B cell (primary cell): ENCODE measurements around the gene PSAT1. TPM values are rescaled to one million over a fixed set of nuclear protein-coding genes. Genes with fewer than 3 reads are reported as not detected.

Experiments
- ATAC-seq: fragments of 200-7000 bp; cut with Tn5 transposase; one replicate; pipeline ENCODE4 v1.10.0; 2021; ENCODE audit warnings: low read depth, mild to moderate bottlenecking, moderate number of reproducible peaks, moderate library complexity
- CTCF ChIA-PET: fragments of 350-600 bp; sonication (Branson Sonifier 250); formaldehyde crosslinking; loops from one replicate; lab custom pipeline; 2021; ENCODE audit warnings: antibody characterized with exemption, inconsistent platforms; lab: Charles Lee
- POLR2A ChIA-PET: fragments of 350-600 bp; sonication (Branson Sonifier 250); formaldehyde crosslinking; loops from one replicate; lab custom pipeline; 2021; ENCODE audit warnings: antibody characterized with exemption; lab: Charles Lee
- DNase-seq: peaks from one replicate; pipeline ENCODE4 v3.0.0; 2013
- H2AFZ ChIP-seq: 2 replicates; pipeline ENCODE4 v1.6.1; 2012; ENCODE audit warnings: mild to moderate bottlenecking, low read depth, low read length; ENCODE audit not compliant: insufficient read depth, poor library complexity, severe bottlenecking
- H3K27ac ChIP-seq, 2 donors: 1 replicate in 1 of 2; 2 replicates in 1 of 2; pipeline ENCODE4 v1.5.1; 2012 to 2013; ENCODE audit warnings: low read length in 2 of 2, mild to moderate bottlenecking in 2 of 2, moderate library complexity in 1 of 2
- H3K27me3 ChIP-seq, 4 experiments: fragments of 200-600 bp in 1 of 4; sonication (generic) in 1 of 4; replicated peaks in 1 of 4; 1 replicate in 2 of 4; 2 replicates in 2 of 4; pipeline versions ENCODE4 v1.6.1 to v1.7.0; 2013 to 2016; ENCODE audit warnings: low read length in 3 of 4, mild to moderate bottlenecking in 2 of 4, mixed read lengths in 1 of 4, moderate library complexity in 1 of 4; ENCODE audit not compliant: insufficient read depth in 4 of 4, control insufficient read depth in 3 of 4; ENCODE audit errors: control extremely low read depth in 1 of 4
- H3K36me3 ChIP-seq, 2 experiments: replicated peaks in 1 of 2; 1 replicate in 1 of 2; 2 replicates in 1 of 2; pipeline versions ENCODE4 v1.6.1 to v1.7.1; 2013; ENCODE audit warnings: low read length in 1 of 2; ENCODE audit not compliant: insufficient read depth in 2 of 2, control insufficient read depth in 1 of 2; ENCODE audit errors: control extremely low read depth in 1 of 2, extremely low read depth in 1 of 2
- H3K4me1 ChIP-seq, 2 donors: fragments of 200-600 bp in 1 of 2; sonication (generic) in 1 of 2; 1 replicate in 1 of 2; 2 replicates in 1 of 2; pipeline versions ENCODE4 v1.5.1 to v1.6.1; 2013 to 2017; ENCODE audit warnings: low read length in 2 of 2; ENCODE audit not compliant: control insufficient read depth in 2 of 2, insufficient read depth in 2 of 2
- H3K4me2 ChIP-seq: replicated peaks from 2 replicates; pipeline ENCODE3; 2012; ENCODE audit warnings: mild to moderate bottlenecking, low read depth, low read length; ENCODE audit not compliant: poor library complexity, severe bottlenecking
- H3K4me3 ChIP-seq, 5 experiments: fragments of 200-600 bp in 1 of 5; sonication (generic) in 1 of 5; 1 replicate in 3 of 5; 2 replicates in 2 of 5; pipeline versions ENCODE4 v1.5.1 to v1.7.0; 2011 to 2016; ENCODE audit warnings: low read length in 4 of 5, mild to moderate bottlenecking in 4 of 5, low read depth in 2 of 5, control low read depth in 1 of 5, moderate library complexity in 1 of 5; ENCODE audit not compliant: insufficient read depth in 1 of 5; ENCODE audit errors: control extremely low read depth in 1 of 5, extremely low read depth in 1 of 5
- H3K79me2 ChIP-seq: fragments of 200-600 bp; sonication (generic); one replicate; pipeline ENCODE4 v1.6.0; 2016; ENCODE audit warnings: low read length; ENCODE audit not compliant: control insufficient read depth, insufficient read depth
- H3K9ac ChIP-seq: fragments of 200-600 bp; sonication (generic); 2 replicates; pipeline ENCODE4 v1.6.1; 2017; ENCODE audit warnings: mild to moderate bottlenecking, low read length, moderate library complexity
- H3K9me3 ChIP-seq, 3 donors: one replicate each; pipeline versions ENCODE4 v1.6.1 to v1.7.1; 2013; ENCODE audit warnings: low read length in 2 of 3; ENCODE audit not compliant: control insufficient read depth in 2 of 3, insufficient read depth in 1 of 3; ENCODE audit errors: control extremely low read depth in 1 of 3
- H4K20me1 ChIP-seq: 2 replicates; pipeline ENCODE4 v1.6.0; 2012; ENCODE audit warnings: mild to moderate bottlenecking, low read length; ENCODE audit not compliant: insufficient read depth, control insufficient read depth, poor library complexity, severe bottlenecking
- H3K27ac Mint-ChIP-seq: one replicate; pipeline ENCODE4 v1.8.0; 2021; ENCODE audit warnings: mixed read lengths
- H3K27me3 Mint-ChIP-seq: one replicate; pipeline ENCODE4 v1.8.0; 2021; ENCODE audit warnings: mixed read lengths
- H3K4me1 Mint-ChIP-seq: one replicate; pipeline ENCODE4 v1.8.0; 2021; ENCODE audit warnings: mixed read lengths
- H3K4me3 Mint-ChIP-seq: one replicate; pipeline ENCODE4 v1.8.0; 2021; ENCODE audit warnings: mixed read lengths
- H3K9me3 Mint-ChIP-seq: one replicate; pipeline ENCODE4 v1.8.0; 2022; ENCODE audit warnings: mixed read lengths; ENCODE audit not compliant: insufficient read depth
- EZH2 ChIP-seq: IDR thresholded peaks from 2 replicates; pipeline ENCODE4 v1.6.1; 2012; ENCODE audit warnings: borderline replicate concordance, low read depth, mild to moderate bottlenecking, moderate library complexity, low read length; ENCODE audit not compliant: insufficient read depth, poor library complexity, severe bottlenecking
- WGBS: methylation state at CpG from one replicate; pipeline ENCODE4 v1.1.5; 2013; ENCODE audit warnings: missing lambda C conversion rate; ENCODE audit not compliant: insufficient coverage; 5-methylcytosine and 5-hydroxymethylcytosine counted together
- intact Hi-C: fragments of 100-400 bp; cut with micrococcal nuclease; formaldehyde crosslinking; loops from one replicate; pipeline ENCODE4 v1.10.0; 2022
- polyA plus RNA-seq: library from polyadenylated mRNA; depleted of rRNA; stranded (reverse); fragments of >200 nt; gene quantifications from 2 replicates; pipeline ENCODE4 v1.2.3, GENCODE V29; 2012
- total RNA-seq, 2 donors: library from RNA; stranded (reverse); fragments of 120-200 nt in 1 of 2; gene quantifications; 1 replicate in 1 of 2; 2 replicates in 1 of 2; pipeline versions ENCODE4 v1.2.3 to v1.2.4, GENCODE V29; 2013 to 2022
- TF ChIP-seq, protein P1 (sequence below): fragments of 200-600 bp; IDR thresholded peaks from one replicate; pipeline ENCODE4 v1.8.0; 2022; ENCODE audit warnings: antibody characterized with exemption, mild to moderate bottlenecking

Gene PSAT1
- total and polyA plus RNA-seq, 2 donors (not counting 1 experiment from before 2014, with no cell fraction given) = 0.61 to 5.0 TPM

DNA sequence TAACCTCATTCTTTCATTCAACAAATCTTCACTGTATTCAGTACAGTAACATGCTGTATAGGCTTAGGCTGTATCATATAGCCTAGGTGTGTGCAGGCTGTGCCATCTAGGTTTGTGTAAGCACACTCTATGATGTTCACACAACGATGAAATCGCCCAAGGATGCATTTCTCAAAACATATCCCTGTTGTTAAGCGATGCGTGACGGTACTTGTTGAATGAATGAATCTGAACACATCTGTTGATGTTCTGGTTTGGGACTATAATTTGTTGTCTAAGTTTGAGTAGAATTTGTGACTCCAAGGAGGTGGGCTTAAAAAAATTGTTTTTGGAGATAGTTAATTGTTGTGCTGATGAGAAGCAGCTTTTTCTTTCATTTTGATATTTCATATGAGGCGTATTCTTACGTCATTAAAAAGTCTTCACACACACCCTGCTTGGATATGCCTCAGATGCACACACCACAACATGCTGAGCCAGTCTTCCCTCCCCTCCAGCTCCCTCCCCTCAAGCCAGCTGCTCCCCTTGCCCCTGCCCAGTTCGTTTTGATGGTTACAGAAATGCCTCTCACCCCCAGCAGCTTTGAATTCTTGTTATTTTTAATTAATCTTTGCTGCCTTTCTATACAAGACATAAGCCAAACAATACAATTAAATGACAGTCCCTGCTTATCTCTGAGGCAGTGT is 5.5 kb upstream of the PSAT1 start:
- 83% methylated on average over 3 of the region's 8 CpGs for WGBS
- ATAC-seq (no peak), DNase-seq (no peak)
- TF ChIP-seq EZH2 = no peak
- TF ChIP-seq, protein P1, sequence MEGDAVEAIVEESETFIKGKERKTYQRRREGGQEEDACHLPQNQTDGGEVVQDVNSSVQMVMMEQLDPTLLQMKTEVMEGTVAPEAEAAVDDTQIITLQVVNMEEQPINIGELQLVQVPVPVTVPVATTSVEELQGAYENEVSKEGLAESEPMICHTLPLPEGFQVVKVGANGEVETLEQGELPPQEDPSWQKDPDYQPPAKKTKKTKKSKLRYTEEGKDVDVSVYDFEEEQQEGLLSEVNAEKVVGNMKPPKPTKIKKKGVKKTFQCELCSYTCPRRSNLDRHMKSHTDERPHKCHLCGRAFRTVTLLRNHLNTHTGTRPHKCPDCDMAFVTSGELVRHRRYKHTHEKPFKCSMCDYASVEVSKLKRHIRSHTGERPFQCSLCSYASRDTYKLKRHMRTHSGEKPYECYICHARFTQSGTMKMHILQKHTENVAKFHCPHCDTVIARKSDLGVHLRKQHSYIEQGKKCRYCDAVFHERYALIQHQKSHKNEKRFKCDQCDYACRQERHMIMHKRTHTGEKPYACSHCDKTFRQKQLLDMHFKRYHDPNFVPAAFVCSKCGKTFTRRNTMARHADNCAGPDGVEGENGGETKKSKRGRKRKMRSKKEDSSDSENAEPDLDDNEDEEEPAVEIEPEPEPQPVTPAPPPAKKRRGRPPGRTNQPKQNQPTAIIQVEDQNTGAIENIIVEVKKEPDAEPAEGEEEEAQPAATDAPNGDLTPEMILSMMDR = no peak
- Histone ChIP-seq H3K4me1 (peaks cover 4 to 5% of the 10 kb centered on the region in 2 donors), H3K27me3 (peaks cover 0 to 5% (median 0%) of the 10 kb centered on the region in 4 experiments), H3K4me2 (no peak overlapping the region), H3K9me3 (no peaks in the 10 kb centered on the region), H3K27ac (no peak overlapping the region), H3K9ac (no peak overlapping the region), H2AFZ (no peak overlapping the region), H3K36me3 (no peaks in the 10 kb centered on the region), H4K20me1 (no peaks in the 10 kb centered on the region), H3K79me2 (no peaks in the 10 kb centered on the region), H3K4me3 (no peak overlapping the region)
- H3K9me3 Mint-ChIP-seq = no peaks in the 10 kb centered on the region
- no peak overlapping the region for H3K4me3 Mint-ChIP-seq
- CTCF ChIA-PET = no interaction called here
- intact Hi-C loops = loop anchor here (10.0 kb wide), 2 partner anchors 1117 to 1897 kb away; partner anchors contain the start of genes RFK and VPS13A
- H3K4me1 Mint-ChIP-seq = peaks cover 3% of the 10 kb centered on the region
- no peak overlapping the region for H3K27ac Mint-ChIP-seq
- POLR2A ChIA-PET = no interaction called here
- no peaks in the 10 kb centered on the region for H3K27me3 Mint-ChIP-seq

DNA sequence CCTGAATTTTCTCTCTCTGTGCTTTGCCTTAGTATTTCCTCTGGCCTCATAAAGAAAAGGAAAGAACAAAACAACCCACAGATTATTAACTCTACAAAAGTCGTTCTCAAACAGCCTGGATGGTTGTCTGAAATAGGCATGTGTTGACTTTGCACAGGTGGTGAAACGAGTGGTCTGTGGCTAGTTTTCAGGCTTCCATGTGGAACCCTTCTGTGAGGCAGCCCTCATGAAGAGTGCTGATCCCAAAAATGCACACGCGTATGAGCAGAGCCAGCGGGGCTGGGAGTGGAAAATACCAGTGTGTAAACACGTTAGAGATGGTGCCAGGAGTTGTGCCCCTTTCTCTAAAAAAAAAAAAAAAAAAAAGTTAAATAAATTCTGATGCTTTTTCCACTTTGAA is 4.9 kb upstream of the PSAT1 start:
- no peak overlapping the region for H3K27ac ChIP-seq
- no peak for DNase-seq
- Mint-ChIP-seq H3K27me3 (no peaks in the 10 kb centered on the region), H3K27ac (no peak overlapping the region), H3K9me3 (no peaks in the 10 kb centered on the region), H3K4me1 (peaks cover 8% of the 10 kb centered on the region), H3K4me3 (no peak overlapping the region)
- intact Hi-C loops = loop anchor here (10.0 kb wide), 2 partner anchors 1117 to 1897 kb away; partner anchors contain the start of genes RFK and VPS13A
- H2AFZ ChIP-seq = no peak overlapping the region
- H3K4me3 ChIP-seq = no peak overlapping the region
- TF ChIP-seq EZH2 = no peak
- TF ChIP-seq, protein P1 = no peak
- H3K4me2 ChIP-seq = no peak overlapping the region
- peaks cover 0 to 8% (median 0%) of the 10 kb centered on the region in 4 experiments for H3K27me3 ChIP-seq
- no peaks in the 10 kb centered on the region for H3K9me3 ChIP-seq
- no peak overlapping the region for H3K9ac ChIP-seq
- no peaks in the 10 kb centered on the region for H3K79me2 ChIP-seq
- 29% methylated on average over 1 of the region's 6 CpGs for WGBS
- H4K20me1 ChIP-seq = no peaks in the 10 kb centered on the region
- ChIA-PET CTCF (no interaction called here), POLR2A (interaction anchor here (0.7 kb wide), 1 partner anchor 15 kb away, joined by 5 read pairs; no protein-coding TSS in a partner anchor)
- peaks cover 8 to 11% of the 10 kb centered on the region in 2 donors for H3K4me1 ChIP-seq
- ATAC-seq = no peak
- H3K36me3 ChIP-seq = no peaks in the 10 kb centered on the region
